Tibial nerve (tissue), 4 donors: Measurements from ENCODE around the gene A4GALT. TPM values are rescaled to one million over a fixed set of nuclear protein-coding genes. Genes with fewer than 3 reads are reported as not detected.
A peak's percentile ranks its signal among the peaks of the same experiment; 100 is the strongest.

Experiments
- DNase-seq, 2 donors: peaks; one replicate each; pipeline ENCODE4 v3.0.0-alpha.2; 2019; ENCODE audit warnings: low spot score in 2 of 2
- H3K27ac ChIP-seq, 4 donors: fragments of 200-600 bp; sonication (generic) in 3 of 4; one replicate each; pipeline ENCODE4 v1.5.1; 2017 to 2019; ENCODE audit warnings: mild to moderate bottlenecking in 1 of 4
- H3K27me3 ChIP-seq, 2 donors: fragments of 200-600 bp; sonication (generic) in 1 of 2; one replicate each; pipeline versions ENCODE4 v1.5.1 to v1.6.0; 2017 to 2019
- H3K36me3 ChIP-seq, 3 donors: fragments of 200-600 bp; sonication (generic); one replicate each; pipeline ENCODE4 v1.5.1; 2018 to 2019
- H3K4me1 ChIP-seq, 4 donors: fragments of 200-600 bp; sonication (generic) in 3 of 4; one replicate each; pipeline ENCODE4 v1.5.1; 2017 to 2019
- H3K4me3 ChIP-seq, 4 donors: fragments of 200-600 bp; sonication (generic) in 3 of 4; one replicate each; pipeline ENCODE4 v1.5.1; 2017 to 2019; ENCODE audit warnings: mild to moderate bottlenecking in 1 of 4, moderate library complexity in 1 of 4
- H3K9me3 ChIP-seq, 4 donors: fragments of 200-600 bp; sonication (generic) in 3 of 4; one replicate each; pipeline ENCODE4 v1.5.1; 2017 to 2019
- CTCF ChIP-seq, 5 experiments: fragments of 200-600 bp in 3 of 5; fragments of 450-650 bp in 2 of 5; sonication (generic) in 3 of 5; IDR thresholded peaks; one replicate each; pipeline ENCODE4 v1.5.1; 2016 to 2019; ENCODE audit warnings: antibody characterized with exemption in 5 of 5, mild to moderate bottlenecking in 3 of 5, moderate library complexity in 2 of 5
- EP300 ChIP-seq, 2 donors: sonication (generic); formaldehyde crosslinking; IDR thresholded peaks; one replicate each; pipeline ENCODE4 v1.6.1; 2017; ENCODE audit warnings: antibody characterized with exemption in 2 of 2, mild to moderate bottlenecking in 1 of 2
- POLR2A ChIP-seq, 2 donors: fragments of 450-650 bp; IDR thresholded peaks; one replicate each; pipeline ENCODE4 v1.6.1; 2017; ENCODE audit warnings: antibody characterized with exemption in 2 of 2, mild to moderate bottlenecking in 2 of 2, moderate library complexity in 2 of 2
- WGBS, 2 donors: methylation state at CpG; one replicate each; pipeline ENCODE4 v1.1.5; 2018; 5-methylcytosine and 5-hydroxymethylcytosine counted together
- total RNA-seq, 4 donors: library from RNA; depleted of rRNA; stranded (reverse); fragments of >200 nt; gene quantifications; one replicate each; pipeline ENCODE4 v1.1.0, GENCODE V29; 2016

The A4GALT gene
- total RNA-seq, 4 donors from 2014 or later: 73.0 to 146 (median 99.0) TPM

DNA sequence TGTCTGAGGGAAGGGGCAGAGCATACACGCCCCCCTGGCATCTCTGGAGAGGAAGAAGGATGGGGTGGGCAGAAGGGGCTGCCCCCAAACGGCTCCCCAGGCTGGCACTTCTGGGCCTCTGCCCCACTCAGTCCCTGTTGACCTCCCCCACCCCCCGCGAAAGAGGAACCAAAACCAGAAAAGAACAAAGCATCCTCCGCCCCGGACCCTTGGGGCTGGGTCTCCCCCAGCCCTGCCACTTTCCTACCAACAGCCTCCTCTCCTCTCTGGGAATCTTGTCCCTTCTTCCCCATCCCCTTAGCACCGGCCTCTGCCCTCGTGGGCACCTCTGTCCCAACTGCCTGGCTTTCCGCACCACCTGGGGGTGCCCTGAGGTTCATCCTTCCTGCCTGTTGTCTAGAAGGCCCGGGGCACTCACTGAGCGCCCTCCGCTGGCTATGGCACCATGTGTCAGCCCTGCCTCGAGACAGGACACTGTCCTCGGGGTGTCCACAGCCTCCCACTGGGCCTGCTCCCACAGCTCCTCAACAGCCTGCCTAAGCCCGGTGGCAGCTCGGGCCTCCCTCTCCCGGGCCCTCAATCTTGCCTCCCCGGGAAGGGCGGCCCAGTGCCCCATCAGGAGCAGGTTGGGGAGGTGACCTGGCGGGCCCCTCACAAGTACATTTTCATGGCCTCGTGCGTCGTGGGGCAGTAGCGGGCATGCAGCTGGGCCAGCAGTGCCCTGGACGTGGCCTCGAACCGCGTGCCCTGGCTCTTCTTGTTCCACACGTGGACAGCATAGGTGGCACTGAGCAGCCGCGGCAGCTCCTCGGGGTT, 28.2 kb downstream of the A4GALT start:
- TF ChIP-seq POLR2A (IDR thresholded peaks at IDR 0.05) (no peak), CTCF (IDR thresholded peaks at IDR 0.05) (no peak), EP300 (IDR thresholded peaks at IDR 0.05) (no peak)
- DNase-seq: no peak
- no peaks in the 10 kb centered on the region for H3K27me3 ChIP-seq
- H3K4me1 ChIP-seq: peaks cover 0 to 59% (median 21%) of the 10 kb centered on the region in 4 donors
- H3K4me3 ChIP-seq: no peak overlapping the region
- peak overlapping the region; percentile 53 to 74 (median 64) for H3K27ac ChIP-seq
- WGBS, 2 donors: 83 to 87% methylated on average over 32 of the region's 32 CpGs
- no peaks in the 10 kb centered on the region for H3K9me3 ChIP-seq
- peaks cover 0 to 34% (median 0%) of the 10 kb centered on the region in 3 donors for H3K36me3 ChIP-seq

- Histone ChIP-seq H3K27ac (peak overlapping the region; percentile 53 to 74 (median 64)), H3K27me3 (no peaks in the 10 kb centered on the region), H3K36me3 (peaks cover 0 to 34% (median 0%) of the 10 kb centered on the region in 3 donors), H3K4me3 (no peak overlapping the region), H3K4me1 (peaks cover 0 to 64% (median 21%) of the 10 kb centered on the region in 4 donors), H3K9me3 (no peaks in the 10 kb centered on the region)
- no peak for DNase-seq
- TF ChIP-seq POLR2A (IDR thresholded peaks at IDR 0.05) (no peak), CTCF (IDR thresholded peaks at IDR 0.05) (no peak), EP300 (IDR thresholded peaks at IDR 0.05) (no peak)
- WGBS, 2 donors: 76 to 80% methylated on average over 8 to 10 of the region's 10 CpGs
These were observed 29.2 kb downstream of the A4GALT start for GRCh38 chr22:42691440-42691839.

GRCh38 chr22:42688241-42689211, 32.1 kb downstream of the A4GALT start:
- Histone ChIP-seq H3K27me3 (no peaks in the 10 kb centered on the region), H3K9me3 (no peaks in the 10 kb centered on the region), H3K4me1 (peaks cover 0 to 82% (median 43%) of the 10 kb centered on the region in 4 donors), H3K36me3 (peaks cover 0 to 18% (median 0%) of the 10 kb centered on the region in 3 donors), H3K4me3 (no peak overlapping the region), H3K27ac (peak overlapping the region; percentile 65 to 88 (median 86))
- DNase-seq: peak; percentile 86 to 91
- WGBS, 2 donors: 22 to 33% methylated on average over 22 to 23 of the region's 25 CpGs
- TF ChIP-seq CTCF (IDR thresholded peaks at IDR 0.05) (peak in 1 of 5 experiments; percentile 21), EP300 (IDR thresholded peaks at IDR 0.05) (peak; percentile 84 to 95), POLR2A (IDR thresholded peaks at IDR 0.05) (peak in 1 of 2 donors; percentile 21)

DNA sequence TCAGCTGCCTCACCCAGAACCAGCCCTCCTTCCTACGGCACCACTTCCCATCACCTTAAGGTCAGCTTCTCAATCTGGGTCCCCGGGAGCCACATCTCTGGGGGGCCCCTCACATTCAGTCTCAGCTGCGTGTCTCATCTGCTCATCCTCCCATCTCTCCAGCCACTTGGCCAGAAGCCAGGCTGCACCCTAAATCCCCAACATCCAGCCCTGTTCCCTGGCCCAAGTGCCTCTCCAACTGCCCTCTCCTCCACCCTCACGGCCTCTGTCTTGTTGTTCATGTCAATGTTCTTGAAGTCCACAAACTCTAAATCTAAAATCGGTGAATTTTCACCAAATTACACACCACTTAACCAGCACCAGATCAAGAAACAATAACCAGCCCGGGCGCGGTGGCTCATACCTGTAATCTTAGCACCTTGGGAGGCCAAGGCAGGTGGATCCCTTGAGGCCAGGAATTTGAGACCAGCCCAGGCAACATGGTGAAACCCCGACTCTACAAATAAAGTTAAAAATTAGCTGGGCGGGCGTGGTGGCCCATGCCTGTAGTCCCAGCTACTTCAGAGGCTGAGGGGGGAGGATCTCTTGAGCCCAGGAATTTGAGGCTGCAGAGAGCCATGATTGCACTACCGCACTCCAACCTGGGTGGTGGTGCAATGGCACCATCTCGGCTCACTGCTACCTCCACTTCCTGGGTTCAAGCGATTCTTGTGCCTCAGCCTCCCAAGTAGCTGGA, 33.7 kb downstream of the A4GALT start:
- no peak for DNase-seq
- Histone ChIP-seq H3K4me1 (peaks cover 0 to 86% (median 45%) of the 10 kb centered on the region in 4 donors), H3K36me3 (peaks cover 0 to 3% (median 0%) of the 10 kb centered on the region in 3 donors), H3K4me3 (no peak overlapping the region), H3K9me3 (no peaks in the 10 kb centered on the region), H3K27ac (peak overlapping the region; percentile 31 to 88 (median 75)), H3K27me3 (no peaks in the 10 kb centered on the region)
- TF ChIP-seq CTCF (IDR thresholded peaks at IDR 0.05) (no peak), EP300 (IDR thresholded peaks at IDR 0.05) (no peak), POLR2A (IDR thresholded peaks at IDR 0.05) (no peak)
- 89 to 91% methylated on average over 14 of the region's 14 CpGs for WGBS, 2 donors
